ENCODE results near the gene SCNN1G. TPM values are rescaled to one million over a fixed set of nuclear protein-coding genes. Genes with fewer than 3 reads are reported as not detected.
"Not testable (repeated sequence)": the region's sequence is repeated elsewhere in the genome, so short reads cannot be mapped to it uniquely, and the experiment has no call there.

SCNN1G gene
- total and polyA plus RNA-seq, 5 donors from 2014 or later = not detected

DNA sequence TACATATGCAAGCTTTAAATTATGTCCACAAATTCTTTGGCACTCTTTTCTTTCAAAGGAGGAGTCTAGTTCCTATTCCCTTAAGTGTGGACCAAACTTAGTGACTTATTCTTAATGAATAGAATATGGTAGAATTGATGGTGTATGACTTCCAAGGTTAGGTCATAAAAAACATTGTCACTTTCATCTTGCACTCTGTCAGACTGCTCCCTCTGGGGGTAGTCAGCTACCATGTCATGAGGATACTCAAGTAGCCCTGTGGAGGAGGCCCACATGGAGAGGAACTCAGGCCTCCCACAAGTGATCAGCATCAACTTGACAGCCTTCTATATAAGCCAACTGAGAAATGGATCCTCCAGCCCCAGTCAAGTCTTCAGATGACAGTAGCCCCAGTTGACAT, 61.6 kb downstream of the SCNN1G start:
- no peak for ATAC-seq (ENCODE audit: low read depth in 2 of 2)
- no peak overlapping the region for H3K4me3 Mint-ChIP-seq

DNA sequence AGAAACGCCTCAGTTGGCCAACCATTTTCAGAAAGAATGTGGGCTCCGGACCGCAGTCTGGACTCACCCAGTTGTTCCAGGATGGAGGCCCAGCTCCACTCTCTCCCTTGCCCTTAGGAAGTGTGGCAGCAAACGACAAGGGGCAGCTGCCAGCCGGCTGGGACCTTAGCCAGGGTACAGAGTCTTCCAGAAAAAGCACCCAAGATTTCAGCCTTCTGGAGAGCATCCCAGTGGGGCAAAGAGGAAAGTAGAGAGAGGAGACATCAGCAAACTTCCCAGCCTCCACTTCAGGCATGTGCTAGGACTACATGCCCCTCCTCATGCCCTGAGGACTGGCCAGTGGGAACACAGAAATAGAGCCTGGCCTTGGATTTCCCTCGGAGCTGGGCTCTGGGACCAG, 62.7 kb downstream of the SCNN1G start:
- Histone ChIP-seq H3K9me3 (ENCODE audit: control insufficient read depth in 2 of 2, low read length in 2 of 2) (no peaks in the 10 kb centered on the region), H3K4me1 (ENCODE audit: control insufficient read depth, insufficient read depth, low read length, poor library complexity, severe bottlenecking) (no peaks in the 10 kb centered on the region), H3K36me3 (ENCODE audit: control insufficient read depth, insufficient read depth, low read length) (no peaks in the 10 kb centered on the region), H3K27ac (ENCODE audit: insufficient read depth, low read length, poor library complexity, severe bottlenecking) (no peak overlapping the region), H3K27me3 (ENCODE audit: control insufficient read depth, insufficient read depth, low read length) (peaks cover 3% of the 10 kb centered on the region), H3K4me3 (ENCODE audit: low read depth, low read length) (no peak overlapping the region)
- no peaks in the 10 kb centered on the region for H3K4me1 Mint-ChIP-seq
- H3K4me3 Mint-ChIP-seq = no peak overlapping the region
- H3K27ac Mint-ChIP-seq = no peak overlapping the region
- peaks cover 0 to 11% (median 2%) of the 10 kb centered on the region in 7 donors for H3K9me3 Mint-ChIP-seq
- no peak for ATAC-seq (ENCODE audit: low read depth in 2 of 2)
- DNase-seq = no peak
- H3K36me3 Mint-ChIP-seq = no peaks in the 10 kb centered on the region
- peaks cover 12% of the 10 kb centered on the region for H3K27me3 Mint-ChIP-seq

More for the DNA sequence above, 61.6 kb downstream of the SCNN1G start:
- no peaks in the 10 kb centered on the region for H3K4me1 ChIP-seq (ENCODE audit: control insufficient read depth, insufficient read depth, low read length, poor library complexity, severe bottlenecking)
- H3K9me3 Mint-ChIP-seq = peaks cover 0 to 9% (median 0%) of the 10 kb centered on the region in 7 donors
- no peak for DNase-seq
- no peak overlapping the region for H3K4me3 ChIP-seq (ENCODE audit: low read depth, low read length)
- no peaks in the 10 kb centered on the region for H3K4me1 Mint-ChIP-seq
- H3K27ac Mint-ChIP-seq = no peak overlapping the region
- no peaks in the 10 kb centered on the region for H3K36me3 ChIP-seq (ENCODE audit: control insufficient read depth, insufficient read depth, low read length)
- H3K27ac ChIP-seq (ENCODE audit: insufficient read depth, low read length, poor library complexity, severe bottlenecking) = no peak overlapping the region
- no peaks in the 10 kb centered on the region for H3K36me3 Mint-ChIP-seq
- no peaks in the 10 kb centered on the region for H3K9me3 ChIP-seq (ENCODE audit: control insufficient read depth in 2 of 2, low read length in 2 of 2)
- H3K27me3 Mint-ChIP-seq = peaks cover 6% of the 10 kb centered on the region
- no peaks in the 10 kb centered on the region for H3K27me3 ChIP-seq (ENCODE audit: control insufficient read depth, insufficient read depth, low read length)

DNA sequence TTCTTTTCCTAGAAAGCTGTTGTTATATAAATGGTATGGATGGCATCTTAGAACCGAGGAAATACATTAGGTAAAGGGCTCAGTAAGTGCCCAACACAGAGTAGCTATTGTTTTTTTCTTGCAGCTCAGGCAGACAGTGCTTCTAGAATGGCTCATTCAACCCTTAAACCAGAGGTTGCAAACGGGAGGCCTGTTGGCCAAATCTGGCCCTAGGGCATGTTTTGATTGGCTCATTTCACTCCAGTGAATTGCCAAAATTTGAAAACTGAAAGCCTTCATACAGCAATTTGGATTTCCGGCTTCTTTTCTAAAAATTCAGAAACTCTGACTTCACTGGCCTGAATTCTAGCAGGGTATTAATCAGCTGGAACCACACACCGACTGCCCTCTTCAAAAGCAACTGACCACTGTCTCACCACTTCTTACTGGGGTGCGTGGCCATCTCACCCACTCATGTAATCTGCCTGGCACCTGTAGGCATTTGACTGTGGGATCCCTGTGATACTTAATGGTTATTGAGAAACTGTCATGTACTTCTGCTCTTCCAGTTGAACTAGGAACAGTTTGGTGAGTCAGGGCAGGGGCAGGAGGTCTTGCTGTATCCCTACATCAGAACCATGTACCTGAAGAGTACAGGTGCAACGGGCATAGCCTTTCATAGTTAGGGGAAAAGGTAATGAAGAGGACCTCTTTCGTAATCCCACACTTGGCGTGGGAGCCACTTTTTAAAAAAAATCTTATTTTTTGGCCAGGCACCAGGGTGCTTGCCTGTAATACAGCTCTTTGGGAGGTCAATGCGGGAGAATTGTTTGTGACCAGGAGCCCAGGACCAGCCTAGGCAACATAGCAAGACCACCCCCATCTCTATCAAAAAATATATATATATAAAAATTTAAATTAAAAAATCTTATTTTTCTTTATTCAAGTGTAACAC, 66.0 kb downstream of the SCNN1G start:
- H3K36me3 ChIP-seq (ENCODE audit: control insufficient read depth, insufficient read depth, low read length) = no peaks in the 10 kb centered on the region
- no peaks in the 10 kb centered on the region for H3K4me1 ChIP-seq (ENCODE audit: control insufficient read depth, insufficient read depth, low read length, poor library complexity, severe bottlenecking)
- ATAC-seq (ENCODE audit: low read depth in 2 of 2) (no peak), DNase-seq (no peak)
- H3K27me3 ChIP-seq (ENCODE audit: control insufficient read depth, insufficient read depth, low read length) = peaks cover 3% of the 10 kb centered on the region
- Mint-ChIP-seq H3K9me3 (peaks cover 0 to 12% (median 2%) of the 10 kb centered on the region in 7 donors), H3K27ac (no peak overlapping the region), H3K4me1 (no peaks in the 10 kb centered on the region), H3K27me3 (peaks cover 11% of the 10 kb centered on the region), H3K4me3 (no peak overlapping the region), H3K36me3 (no peaks in the 10 kb centered on the region)
- no peak overlapping the region for H3K4me3 ChIP-seq (ENCODE audit: low read depth, low read length)
- no peaks in the 10 kb centered on the region for H3K9me3 ChIP-seq (ENCODE audit: control insufficient read depth in 2 of 2, low read length in 2 of 2)
- H3K27ac ChIP-seq (ENCODE audit: insufficient read depth, low read length, poor library complexity, severe bottlenecking) = no peak overlapping the region

- H3K36me3 Mint-ChIP-seq = no peaks in the 10 kb centered on the region
- no peaks in the 10 kb centered on the region for H3K4me1 Mint-ChIP-seq
- H3K27ac Mint-ChIP-seq = no peak overlapping the region
- H3K4me1 ChIP-seq (ENCODE audit: control insufficient read depth, insufficient read depth, low read length, poor library complexity, severe bottlenecking) = no peaks in the 10 kb centered on the region
- H3K9me3 Mint-ChIP-seq = peaks cover 0 to 12% (median 1%) of the 10 kb centered on the region in 7 donors
- H3K9me3 ChIP-seq (ENCODE audit: control insufficient read depth in 2 of 2, low read length in 2 of 2) = no peaks in the 10 kb centered on the region
- H3K36me3 ChIP-seq (ENCODE audit: control insufficient read depth, insufficient read depth, low read length) = no peaks in the 10 kb centered on the region
- peaks cover 3% of the 10 kb centered on the region for H3K27me3 ChIP-seq (ENCODE audit: control insufficient read depth, insufficient read depth, low read length)
- no peak overlapping the region for H3K4me3 ChIP-seq (ENCODE audit: low read depth, low read length)
- DNase-seq (no peak), ATAC-seq (ENCODE audit: low read depth in 2 of 2) (no peak)
- H3K4me3 Mint-ChIP-seq = no peak overlapping the region
- peaks cover 11% of the 10 kb centered on the region for H3K27me3 Mint-ChIP-seq
- H3K27ac ChIP-seq (ENCODE audit: insufficient read depth, low read length, poor library complexity, severe bottlenecking) = no peak overlapping the region
These were observed 67.3 kb downstream of the SCNN1G start for GRCh38 chr16:23249830-23250229.

GRCh38 chr16:23252310-23252709, 69.8 kb downstream of the SCNN1G start:
- H3K36me3 Mint-ChIP-seq = no peaks in the 10 kb centered on the region

DNA sequence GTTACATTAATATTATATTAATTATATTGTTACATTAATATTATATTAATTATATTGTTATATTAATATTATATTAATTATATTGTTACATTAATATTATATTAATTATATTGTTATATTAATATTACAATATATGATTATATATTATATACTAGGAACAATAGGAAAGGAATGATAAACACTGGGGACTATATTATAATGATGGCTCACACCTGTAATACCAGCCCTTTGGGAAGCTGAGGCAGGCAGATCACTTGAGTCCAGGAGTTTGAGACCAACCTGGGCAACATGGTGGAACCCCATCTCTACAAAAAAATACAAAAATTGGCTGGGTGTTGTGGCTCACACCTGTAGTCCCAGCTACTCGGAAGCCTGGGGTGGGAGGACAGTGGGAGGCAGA, 71.1 kb downstream of the SCNN1G start:
- not testable (repeated sequence) for H3K4me3 Mint-ChIP-seq; ATAC-seq (ENCODE audit: low read depth in 2 of 2); H3K9me3 ChIP-seq (ENCODE audit: control insufficient read depth in 2 of 2, low read length in 2 of 2); H3K27ac Mint-ChIP-seq; H3K27ac ChIP-seq (ENCODE audit: insufficient read depth, low read length, poor library complexity, severe bottlenecking); H3K4me1 Mint-ChIP-seq; H3K9me3 Mint-ChIP-seq; H3K4me1 ChIP-seq (ENCODE audit: control insufficient read depth, insufficient read depth, low read length, poor library complexity, severe bottlenecking); H3K27me3 ChIP-seq (ENCODE audit: control insufficient read depth, insufficient read depth, low read length); H3K36me3 Mint-ChIP-seq; H3K4me3 ChIP-seq (ENCODE audit: low read depth, low read length); H3K36me3 ChIP-seq (ENCODE audit: control insufficient read depth, insufficient read depth, low read length); DNase-seq
- H3K27me3 Mint-ChIP-seq = peaks cover 18% of the 10 kb centered on the region

More at GRCh38 chr16:23252310-23252709, 69.8 kb downstream of the SCNN1G start:
- DNase-seq (no peak), ATAC-seq (ENCODE audit: low read depth in 2 of 2) (no peak)
- H3K4me1 ChIP-seq (ENCODE audit: control insufficient read depth, insufficient read depth, low read length, poor library complexity, severe bottlenecking) = no peaks in the 10 kb centered on the region
- H3K4me3 ChIP-seq (ENCODE audit: low read depth, low read length) = no peak overlapping the region
- Mint-ChIP-seq H3K27ac (no peak overlapping the region), H3K4me3 (no peak overlapping the region), H3K4me1 (no peaks in the 10 kb centered on the region), H3K27me3 (peaks cover 18% of the 10 kb centered on the region), H3K9me3 (peaks cover 0 to 6% (median 1%) of the 10 kb centered on the region in 7 donors)
- peaks cover 3% of the 10 kb centered on the region for H3K27me3 ChIP-seq (ENCODE audit: control insufficient read depth, insufficient read depth, low read length)
- no peaks in the 10 kb centered on the region for H3K36me3 ChIP-seq (ENCODE audit: control insufficient read depth, insufficient read depth, low read length)
- H3K9me3 ChIP-seq (ENCODE audit: control insufficient read depth in 2 of 2, low read length in 2 of 2) = no peaks in the 10 kb centered on the region
- no peak overlapping the region for H3K27ac ChIP-seq (ENCODE audit: insufficient read depth, low read length, poor library complexity, severe bottlenecking)

DNA sequence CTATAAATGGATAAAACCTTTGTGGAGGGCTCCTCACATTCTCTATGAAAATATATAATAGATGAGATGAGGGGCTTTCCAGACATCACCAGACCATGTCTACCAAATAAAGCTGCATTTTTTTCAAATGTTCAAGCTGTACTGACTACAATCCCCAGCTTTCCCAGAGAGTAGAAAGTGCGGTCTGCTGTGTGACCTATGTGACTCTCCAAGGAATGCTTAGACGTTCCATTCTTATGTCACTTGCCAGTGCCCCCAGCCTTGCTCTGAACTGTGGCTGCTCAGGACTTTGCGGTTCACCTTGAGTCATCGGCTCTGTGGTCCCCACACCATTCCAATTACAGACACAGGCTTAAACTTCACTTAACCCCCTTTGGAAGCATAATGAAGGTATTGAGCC, 71.8 kb downstream of the SCNN1G start:
- no peak for ATAC-seq (ENCODE audit: low read depth in 2 of 2)
- Histone ChIP-seq H3K36me3 (ENCODE audit: control insufficient read depth, insufficient read depth, low read length) (no peaks in the 10 kb centered on the region), H3K27me3 (ENCODE audit: control insufficient read depth, insufficient read depth, low read length) (peaks cover 3% of the 10 kb centered on the region), H3K4me3 (ENCODE audit: low read depth, low read length) (no peak overlapping the region), H3K27ac (ENCODE audit: insufficient read depth, low read length, poor library complexity, severe bottlenecking) (no peak overlapping the region), H3K9me3 (ENCODE audit: control insufficient read depth in 2 of 2, low read length in 2 of 2) (no peaks in the 10 kb centered on the region), H3K4me1 (ENCODE audit: control insufficient read depth, insufficient read depth, low read length, poor library complexity, severe bottlenecking) (no peaks in the 10 kb centered on the region)
- peaks cover 22% of the 10 kb centered on the region for H3K27me3 Mint-ChIP-seq
- peaks cover 0 to 6% (median 2%) of the 10 kb centered on the region in 7 donors for H3K9me3 Mint-ChIP-seq
- no peaks in the 10 kb centered on the region for H3K36me3 Mint-ChIP-seq
- H3K27ac Mint-ChIP-seq = no peak overlapping the region
- no peak for DNase-seq
- H3K4me1 Mint-ChIP-seq = no peaks in the 10 kb centered on the region
- no peak overlapping the region for H3K4me3 Mint-ChIP-seq

DNA sequence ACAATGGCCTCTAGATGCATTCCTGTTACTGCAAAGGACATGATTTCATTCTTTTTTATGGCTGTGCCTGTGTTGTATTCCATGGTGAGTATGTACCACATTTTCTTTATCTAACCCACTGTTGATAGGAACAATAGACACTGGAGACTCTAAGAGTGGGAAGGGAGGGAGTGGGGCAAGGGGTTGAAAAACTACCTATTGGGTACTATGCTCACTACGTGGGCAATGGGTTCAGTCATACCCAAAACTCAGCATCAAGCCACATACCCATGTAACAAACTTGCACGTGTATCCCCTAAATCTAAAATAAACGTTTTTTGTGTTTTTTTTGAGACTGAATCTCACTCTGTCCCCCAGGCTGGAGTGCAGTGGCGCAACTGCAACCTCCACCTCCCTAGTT, 72.5 kb downstream of the SCNN1G start:
- no peaks in the 10 kb centered on the region for H3K36me3 Mint-ChIP-seq
- H3K27ac ChIP-seq (ENCODE audit: insufficient read depth, low read length, poor library complexity, severe bottlenecking) = no peak overlapping the region
- H3K4me3 Mint-ChIP-seq = no peak overlapping the region
- H3K4me1 Mint-ChIP-seq = no peaks in the 10 kb centered on the region
- no peak overlapping the region for H3K27ac Mint-ChIP-seq
- no peak overlapping the region for H3K4me3 ChIP-seq (ENCODE audit: low read depth, low read length)
- ATAC-seq (ENCODE audit: low read depth in 2 of 2) (no peak), DNase-seq (no peak)
- H3K27me3 ChIP-seq (ENCODE audit: control insufficient read depth, insufficient read depth, low read length) = no peaks in the 10 kb centered on the region
- peaks cover 0 to 4% (median 0%) of the 10 kb centered on the region in 7 donors for H3K9me3 Mint-ChIP-seq
- no peaks in the 10 kb centered on the region for H3K9me3 ChIP-seq (ENCODE audit: control insufficient read depth in 2 of 2, low read length in 2 of 2)
- no peaks in the 10 kb centered on the region for H3K36me3 ChIP-seq (ENCODE audit: control insufficient read depth, insufficient read depth, low read length)
- H3K4me1 ChIP-seq (ENCODE audit: control insufficient read depth, insufficient read depth, low read length, poor library complexity, severe bottlenecking) = no peaks in the 10 kb centered on the region
- H3K27me3 Mint-ChIP-seq = peaks cover 16% of the 10 kb centered on the region

All from CD4-positive, CD25-positive, alpha-beta regulatory T cell (primary cell).